Measurements from ENCODE around the gene NUDT22. TPM values are rescaled to one million over a fixed set of nuclear protein-coding genes. Genes with fewer than 3 reads are reported as not detected.

Gene NUDT22
- total RNA-seq, 1 donor from 2014 or later: 66.4 TPM

DNA sequence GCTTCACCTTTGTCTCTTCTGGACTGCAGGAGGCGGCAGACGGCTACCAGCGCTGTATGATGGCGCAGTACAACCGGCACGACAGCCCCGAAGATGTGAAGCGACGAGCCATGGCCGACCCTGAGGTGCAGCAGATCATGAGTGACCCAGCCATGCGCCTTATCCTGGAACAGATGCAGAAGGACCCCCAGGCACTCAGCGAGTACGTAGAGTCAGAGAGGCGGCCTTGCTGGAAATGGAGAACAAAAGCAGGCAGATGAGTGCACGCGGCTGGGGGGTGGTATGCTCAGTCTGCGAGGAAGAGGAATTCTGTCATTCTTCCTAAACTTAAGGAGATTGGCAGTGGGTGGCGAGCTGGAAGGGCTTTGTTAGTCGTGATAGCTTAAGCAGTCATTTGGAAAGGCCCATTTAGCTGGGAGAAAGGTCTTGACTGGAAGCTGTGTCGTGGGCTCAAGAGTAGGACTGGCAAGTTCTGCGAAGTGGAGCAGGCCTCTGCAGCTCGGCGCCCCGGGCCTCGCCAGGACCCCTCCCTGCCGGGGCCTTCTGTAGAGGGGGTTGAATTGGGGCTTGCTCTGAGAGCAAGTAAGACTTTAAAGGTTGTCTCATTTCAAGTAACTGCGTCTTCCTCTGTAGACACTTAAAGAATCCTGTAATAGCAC is 22.5 kb upstream of the NUDT22 start:
- DNase-seq (ENCODE audit: missing footprints): peak; percentile 37
- intact Hi-C loops (cut with DNase I): loop anchor here (1.0 to 5.0 kb wide), 2 partner anchors 84 to 101 kb away; partner anchors contain the start of gene GPR137
- ATAC-seq: no peak

DNA sequence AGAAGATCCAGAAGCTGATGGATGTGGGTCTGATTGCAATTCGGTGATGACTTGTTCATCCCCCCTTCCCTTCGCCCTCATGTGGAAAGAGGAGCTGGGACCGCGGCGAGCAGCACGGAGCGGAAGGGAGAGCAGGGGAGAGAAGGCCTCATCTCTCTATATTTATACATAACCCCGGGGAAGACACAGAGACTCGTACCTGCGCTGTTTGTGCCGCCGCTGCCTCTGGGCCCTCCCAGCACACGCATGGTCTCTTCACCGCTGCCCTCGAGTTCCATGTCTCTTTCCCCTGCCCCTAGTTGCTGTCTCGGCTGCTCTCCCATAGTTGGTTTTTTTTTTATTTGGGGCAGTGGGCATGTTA is 22.0 kb upstream of the NUDT22 start:
- ATAC-seq (no peak), DNase-seq (ENCODE audit: missing footprints) (no peak)
- intact Hi-C loops (cut with DNase I): loop anchor here (1.0 to 5.0 kb wide), 2 partner anchors 83 to 100 kb away; partner anchors contain the start of gene GPR137

DNA sequence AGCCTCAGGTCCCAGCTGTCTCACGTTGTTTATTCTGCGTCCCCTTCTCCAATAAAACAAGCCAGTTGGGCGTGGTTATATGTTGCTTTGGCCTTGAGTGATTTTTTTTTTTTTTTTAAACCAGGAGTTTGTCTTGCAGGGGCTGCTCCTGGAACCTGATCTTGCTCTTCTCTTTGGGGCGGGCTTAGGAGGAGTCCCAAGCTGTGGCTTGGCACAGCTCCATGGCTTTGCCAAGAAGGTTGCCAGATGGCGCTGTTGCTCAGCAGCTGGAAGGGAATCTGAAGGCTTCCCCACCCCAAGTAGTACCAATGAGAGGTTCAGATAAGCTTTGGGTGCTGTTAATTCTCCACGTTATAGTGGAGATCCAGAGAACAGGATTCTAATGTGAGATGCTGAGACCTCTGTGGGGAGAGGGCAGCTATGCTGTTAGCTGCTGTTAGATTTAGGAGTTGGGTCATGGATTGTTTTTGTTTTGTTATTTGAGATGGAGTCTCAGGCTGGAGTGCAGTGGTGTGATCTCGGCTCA is 21.5 kb upstream of the NUDT22 start:
- intact Hi-C loops (cut with DNase I): loop anchor here (1.0 to 5.0 kb wide), 2 partner anchors 83 to 100 kb away; partner anchors contain the start of gene GPR137
- peak; percentile 47 for ATAC-seq
- peak; percentile 92 for DNase-seq (ENCODE audit: missing footprints)

DNA sequence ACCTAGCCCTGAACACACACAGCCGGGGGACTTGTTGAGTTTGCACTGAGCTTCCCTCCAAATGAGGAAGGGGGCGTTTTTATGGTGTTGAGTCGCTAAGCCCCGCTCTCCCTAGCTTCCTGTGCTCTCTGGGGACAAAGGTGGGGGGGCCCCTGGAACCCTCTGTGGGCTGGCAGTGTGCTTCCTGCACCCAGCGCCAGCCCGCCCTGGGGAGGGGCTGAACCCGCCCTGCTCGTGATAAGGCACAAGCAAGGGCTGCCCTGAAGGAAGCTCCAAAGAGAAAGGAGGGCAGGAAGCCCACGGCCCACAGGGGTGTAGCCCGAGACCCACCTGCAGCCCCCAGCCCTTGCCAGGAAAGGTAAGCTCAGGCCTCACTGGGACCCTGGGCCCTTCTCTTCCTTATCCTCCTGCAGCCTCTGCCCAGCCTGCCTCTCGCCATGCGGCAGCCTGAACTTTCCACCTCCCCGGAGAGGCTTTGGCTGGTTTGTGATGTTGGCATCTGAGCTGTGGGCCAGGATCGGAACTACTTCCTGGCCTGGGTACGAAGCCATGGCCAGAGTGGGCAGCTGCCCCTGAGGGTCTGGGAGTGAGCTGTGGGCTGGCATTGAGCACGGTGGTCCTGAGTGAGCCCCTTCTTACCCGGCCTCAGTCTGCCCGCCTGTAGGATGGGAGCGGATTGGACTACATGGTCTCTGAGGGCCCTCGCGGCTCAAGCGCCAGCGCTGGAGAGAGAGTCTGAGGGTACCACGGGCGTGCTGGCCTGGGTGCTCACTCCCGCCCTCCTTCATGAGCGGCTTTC is 19.4 kb upstream of the NUDT22 start, which contains the start of gene FERMT3:
Gene FERMT3 (plus strand): TSS at position 265 of the 799 bp plus-strand sequence. CDS start 644 bp downstream, outside the sequence.
- ATAC-seq (peak; percentile 45), DNase-seq (ENCODE audit: missing footprints) (peak; percentile 88)
- intact Hi-C loops (cut with DNase I): no loop called here

DNA sequence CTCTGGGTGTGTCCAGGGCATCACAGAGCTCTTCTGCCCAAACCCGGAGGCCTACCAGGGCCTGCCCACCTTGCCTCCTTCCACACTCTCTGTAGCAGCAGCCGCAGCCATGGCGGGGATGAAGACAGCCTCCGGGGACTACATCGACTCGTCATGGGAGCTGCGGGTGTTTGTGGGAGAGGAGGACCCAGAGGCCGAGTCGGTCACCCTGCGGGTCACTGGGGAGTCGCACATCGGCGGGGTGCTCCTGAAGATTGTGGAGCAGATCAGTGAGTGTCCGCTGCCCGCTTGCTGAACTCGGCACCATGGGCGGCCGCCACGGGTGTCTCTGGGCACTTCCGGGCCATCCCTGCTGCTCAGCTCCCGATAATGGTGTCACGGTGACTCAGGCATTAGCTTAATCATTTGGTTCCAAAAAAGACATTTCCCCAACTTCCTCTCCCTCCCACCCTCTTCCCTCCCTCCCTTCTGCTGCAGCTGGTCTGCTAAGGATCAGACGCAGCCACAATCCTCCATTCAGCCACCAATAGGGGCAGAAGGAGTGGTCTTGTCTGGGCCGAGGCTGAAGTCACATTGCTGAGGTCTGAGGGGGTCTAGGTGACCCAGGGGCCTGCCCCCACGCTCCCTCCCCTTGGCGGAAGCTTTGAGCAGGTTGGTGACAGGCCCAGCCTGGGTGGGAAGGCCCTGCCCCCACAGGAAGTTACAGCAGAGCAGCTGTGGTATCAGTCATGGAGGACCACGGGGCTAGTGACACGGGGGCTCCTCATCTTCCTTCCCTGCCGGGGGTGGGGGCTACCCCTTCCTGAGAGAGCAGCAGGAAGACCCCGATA is 18.6 kb upstream of the NUDT22 start:
- peak; percentile 69 for ATAC-seq
- intact Hi-C loops (cut with DNase I): no loop called here
- peak; percentile 89 for DNase-seq (ENCODE audit: missing footprints)

DNA sequence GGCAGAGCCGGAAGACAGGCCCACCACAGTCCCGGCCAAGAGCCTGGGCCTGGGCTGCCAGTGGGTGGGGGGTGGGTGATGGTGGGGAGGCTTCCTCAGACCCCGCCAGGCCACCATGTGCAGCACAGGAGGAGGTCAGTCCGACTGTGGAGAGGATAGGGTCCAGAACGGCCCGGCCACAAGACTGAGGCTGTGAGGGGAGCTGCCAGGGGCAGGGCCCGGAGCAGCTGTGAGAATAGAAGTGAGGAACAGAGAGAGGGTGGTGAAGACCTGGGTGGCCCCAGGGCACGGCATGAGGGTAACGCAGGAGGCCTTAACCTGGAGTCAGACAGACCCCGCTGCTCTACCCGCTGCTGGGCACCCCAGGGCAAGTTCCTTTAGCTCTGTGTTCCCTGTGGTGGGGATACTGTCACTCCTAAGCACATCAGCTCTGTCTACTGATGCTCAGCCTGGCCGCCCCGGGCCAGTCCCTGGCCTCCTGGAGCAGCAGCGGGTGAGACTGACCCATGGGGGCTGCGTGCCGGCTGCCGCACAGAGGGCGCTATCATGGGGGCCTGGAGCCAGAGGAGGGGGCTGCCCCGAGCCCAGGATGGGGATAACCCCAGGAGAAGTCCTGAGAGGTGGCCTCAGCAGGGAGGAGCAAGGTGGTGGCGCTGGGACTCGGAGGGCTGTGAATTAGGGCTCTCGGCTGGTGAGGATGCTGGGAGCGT is 17.8 kb upstream of the NUDT22 start:
- DNase-seq (ENCODE audit: missing footprints) (peak; percentile 64), ATAC-seq (no peak)
- intact Hi-C loops (cut with DNase I): no loop called here

DNA sequence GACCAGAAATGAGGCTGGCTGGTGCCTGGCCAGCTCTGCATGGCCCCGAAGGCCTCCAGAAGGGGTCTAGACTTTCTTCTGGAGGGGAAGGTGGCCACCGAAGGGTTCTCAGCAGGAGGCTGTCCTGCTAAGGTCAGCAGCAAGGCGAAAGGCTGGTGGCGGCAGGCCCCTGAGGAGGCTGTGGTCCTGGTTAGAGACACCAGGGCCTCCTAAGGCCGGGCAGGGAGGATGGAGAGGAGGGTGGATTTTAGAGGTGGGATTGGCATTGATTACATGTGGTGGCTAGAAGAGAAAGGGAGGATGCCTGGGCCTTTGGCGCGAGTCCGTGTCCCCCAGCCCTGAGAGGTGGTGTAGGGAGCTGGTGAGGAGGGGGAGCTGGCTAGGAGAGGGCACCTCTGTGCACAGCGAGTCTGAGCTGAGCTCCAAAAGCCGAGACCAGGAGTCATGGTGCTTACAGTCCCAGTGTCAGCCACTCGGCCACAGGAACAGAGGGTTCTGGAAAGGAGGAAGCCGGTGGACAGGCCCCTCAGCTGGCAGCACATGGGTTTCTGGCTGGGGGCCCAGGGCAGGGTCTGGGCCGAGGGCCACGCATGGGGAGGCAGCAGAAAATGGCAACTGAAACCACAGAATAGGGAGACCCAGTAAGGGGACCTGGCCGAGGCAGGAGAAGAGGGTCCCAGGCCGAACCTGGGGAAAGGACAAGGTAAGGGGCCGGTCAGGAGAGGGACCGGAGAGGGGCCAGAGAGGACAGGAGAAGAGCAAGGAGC is 17.1 kb upstream of the NUDT22 start:
- ATAC-seq (no peak), DNase-seq (ENCODE audit: missing footprints) (peak; percentile 61)
- intact Hi-C loops (cut with DNase I): no loop called here

DNA sequence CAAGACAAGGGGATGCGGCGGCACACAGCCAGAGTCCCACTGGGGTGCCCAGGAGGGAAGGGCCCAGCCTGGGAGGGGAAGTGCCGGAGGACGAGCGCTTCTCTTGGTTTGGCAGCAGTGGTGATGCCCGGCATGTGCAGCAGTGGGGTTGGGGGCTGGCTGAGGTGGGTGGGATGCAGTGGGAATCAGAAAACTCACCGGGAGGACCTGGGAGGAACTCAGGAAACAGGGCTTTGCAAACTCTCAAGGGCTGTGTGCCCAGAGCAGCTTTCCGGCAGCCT is 16.6 kb upstream of the NUDT22 start:
- DNase-seq (ENCODE audit: missing footprints): no peak

DNA sequence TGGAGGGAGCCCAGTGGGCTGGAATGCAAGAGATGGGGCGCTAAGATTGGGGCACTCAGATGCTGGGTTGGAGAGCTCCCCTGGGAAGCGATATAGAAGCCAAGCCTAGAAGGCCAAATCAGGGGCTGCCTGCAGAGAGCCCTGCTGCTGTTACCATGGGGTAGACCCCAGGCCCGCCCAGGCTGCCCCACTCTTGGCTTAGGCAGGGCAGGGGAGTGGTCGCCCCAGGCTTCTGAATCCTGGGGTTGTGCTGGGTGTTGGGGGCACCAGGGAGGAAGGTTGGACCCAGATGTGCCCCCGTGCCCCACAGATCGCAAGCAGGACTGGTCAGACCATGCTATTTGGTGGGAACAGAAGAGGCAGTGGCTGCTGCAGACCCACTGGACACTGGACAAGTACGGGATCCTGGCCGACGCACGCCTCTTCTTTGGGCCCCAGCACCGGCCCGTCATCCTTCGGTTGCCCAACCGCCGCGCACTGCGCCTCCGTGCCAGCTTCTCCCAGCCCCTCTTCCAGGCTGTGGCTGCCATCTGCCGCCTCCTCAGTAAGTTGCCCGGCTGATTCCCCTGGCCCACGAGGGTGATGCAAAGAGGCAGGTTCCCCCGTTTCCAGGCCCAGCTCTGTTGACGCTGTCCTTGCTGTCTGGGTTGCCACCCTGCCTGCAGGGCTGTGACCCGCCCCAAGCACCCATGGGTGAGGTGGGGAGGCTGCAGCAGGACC is 15.6 kb upstream of the NUDT22 start:
- ATAC-seq: no peak
- intact Hi-C loops (cut with DNase I): no loop called here
- DNase-seq (ENCODE audit: missing footprints): peak; percentile 58

More for the DNA sequence above, 16.6 kb upstream of the NUDT22 start:
- intact Hi-C loops (cut with DNase I): no loop called here
- ATAC-seq: no peak

DNA sequence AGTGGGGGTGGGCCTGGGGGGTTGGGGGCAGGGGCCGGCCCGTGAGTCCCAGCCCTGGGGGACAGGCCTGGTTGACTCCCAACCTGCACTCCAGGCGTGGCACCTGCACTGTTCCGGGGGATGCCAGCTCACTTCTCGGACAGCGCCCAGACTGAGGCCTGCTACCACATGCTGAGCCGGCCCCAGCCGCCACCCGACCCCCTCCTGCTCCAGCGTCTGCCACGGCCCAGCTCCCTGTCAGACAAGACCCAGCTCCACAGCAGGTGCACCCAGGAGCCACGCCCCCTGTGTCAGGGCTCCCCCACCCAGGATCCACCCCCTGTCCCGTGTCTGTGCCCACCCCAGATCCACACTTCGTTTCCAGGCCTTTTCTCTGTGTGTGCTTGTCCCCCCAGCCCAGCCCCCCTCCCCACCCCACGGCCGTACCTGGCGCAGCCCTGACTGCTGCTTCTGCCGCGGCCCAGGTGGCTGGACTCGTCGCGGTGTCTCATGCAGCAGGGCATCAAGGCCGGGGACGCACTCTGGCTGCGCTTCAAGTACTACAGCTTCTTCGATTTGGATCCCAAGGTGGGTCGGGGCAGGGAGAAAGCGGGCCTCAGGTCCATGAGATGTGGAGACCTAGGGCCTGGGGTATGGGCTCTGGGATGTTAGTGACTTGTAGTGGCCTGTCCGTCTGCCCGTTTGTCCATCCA is 14.7 kb upstream of the NUDT22 start:
- intact Hi-C loops (cut with DNase I): no loop called here
- no peak for ATAC-seq
- DNase-seq (ENCODE audit: missing footprints): peak; percentile 62

DNA sequence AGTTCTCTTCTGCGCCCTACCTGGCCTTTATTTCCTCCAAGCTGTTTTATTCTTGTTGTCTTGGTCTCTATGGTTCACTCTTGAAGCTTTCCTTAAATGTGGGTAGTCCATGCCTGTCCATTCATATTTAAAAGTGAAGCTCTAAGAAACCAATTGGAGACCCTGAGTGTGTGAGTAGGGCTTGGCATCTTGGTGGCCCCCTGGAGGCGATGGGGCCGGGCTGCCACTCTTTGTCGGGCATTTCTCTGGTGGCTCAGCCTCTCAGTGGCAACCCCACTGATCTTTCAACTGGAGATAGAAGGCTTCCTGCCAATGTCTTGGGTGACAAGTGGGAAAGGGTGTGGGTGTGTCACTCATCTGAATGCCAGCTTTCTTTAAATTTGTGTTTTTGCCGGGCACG is 9.2 kb upstream of the NUDT22 start:
- DNase-seq (ENCODE audit: missing footprints) (no peak), ATAC-seq (no peak)
- intact Hi-C loops (cut with DNase I): no loop called here

DNA sequence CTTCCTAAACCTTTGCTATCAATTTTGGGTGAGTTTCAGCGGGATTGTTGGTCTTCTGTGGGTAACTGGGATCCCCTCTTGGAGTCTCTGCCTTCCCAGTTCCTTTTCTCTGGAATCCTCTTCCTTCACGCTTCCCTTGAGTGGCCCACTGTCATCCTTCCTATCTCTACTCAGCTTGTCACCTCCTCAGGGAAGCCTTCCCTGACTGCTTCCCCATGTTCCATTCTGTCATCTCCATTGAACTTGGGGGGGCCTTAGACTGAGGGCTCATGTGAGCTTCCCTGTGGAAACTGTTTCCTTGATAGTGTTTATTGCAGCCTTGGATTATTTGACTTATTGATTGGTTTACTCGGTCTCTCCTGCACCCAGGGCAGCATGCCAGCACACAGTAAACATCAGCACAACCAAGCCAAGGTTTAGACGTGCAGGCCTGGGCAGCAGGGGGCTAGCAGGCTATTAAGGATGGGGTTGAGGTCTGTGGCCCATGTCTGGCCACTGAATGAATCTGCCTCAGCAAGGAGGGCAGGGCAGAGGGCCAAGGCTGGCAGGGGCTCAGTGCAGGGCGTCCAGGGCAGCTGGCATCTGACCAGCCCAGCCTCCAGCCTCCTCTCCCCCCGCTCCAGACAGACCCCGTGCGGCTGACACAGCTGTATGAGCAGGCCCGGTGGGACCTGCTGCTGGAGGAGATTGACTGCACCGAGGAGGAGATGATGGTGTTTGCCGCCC is 7.3 kb upstream of the NUDT22 start:
- DNase-seq (ENCODE audit: missing footprints): peak; percentile 15
- intact Hi-C loops (cut with DNase I): no loop called here
- ATAC-seq: peak; percentile 4

DNA sequence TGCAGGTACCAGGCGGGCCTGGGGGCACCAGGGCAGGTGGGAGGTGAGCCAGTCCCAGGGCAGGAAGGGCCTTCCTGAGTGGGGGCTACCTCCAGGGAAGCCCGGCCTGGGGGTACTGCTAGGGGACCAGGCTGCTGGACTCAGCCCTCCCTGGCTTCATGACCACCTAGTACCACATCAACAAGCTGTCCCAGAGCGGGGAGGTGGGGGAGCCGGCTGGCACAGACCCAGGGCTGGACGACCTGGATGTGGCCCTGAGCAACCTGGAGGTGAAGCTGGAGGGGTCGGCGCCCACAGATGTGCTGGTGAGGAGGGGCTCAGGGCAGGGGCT is 6.8 kb upstream of the NUDT22 start:
- ATAC-seq: peak; percentile 3
- intact Hi-C loops (cut with DNase I): no loop called here
- peak; percentile 53 for DNase-seq (ENCODE audit: missing footprints)

DNA sequence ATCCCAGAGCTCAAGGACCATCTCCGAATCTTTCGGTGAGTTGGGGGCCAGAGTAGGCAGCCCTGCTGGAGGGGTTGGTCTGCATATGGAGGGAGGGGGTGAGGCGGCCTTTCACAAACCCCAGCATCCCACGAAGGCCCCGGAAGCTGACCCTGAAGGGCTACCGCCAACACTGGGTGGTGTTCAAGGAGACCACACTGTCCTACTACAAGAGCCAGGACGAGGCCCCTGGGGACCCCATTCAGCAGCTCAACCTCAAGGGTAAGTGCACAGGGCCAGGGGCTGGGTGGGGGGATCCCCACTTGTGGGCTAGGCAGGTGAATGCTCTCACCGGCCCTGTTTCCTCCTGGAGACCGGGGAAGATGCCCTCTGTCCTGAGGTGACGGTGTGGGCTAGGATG is 6.3 kb upstream of the NUDT22 start:
- ATAC-seq (no peak), DNase-seq (ENCODE audit: missing footprints) (peak; percentile 34)
- intact Hi-C loops (cut with DNase I): no loop called here

DNA sequence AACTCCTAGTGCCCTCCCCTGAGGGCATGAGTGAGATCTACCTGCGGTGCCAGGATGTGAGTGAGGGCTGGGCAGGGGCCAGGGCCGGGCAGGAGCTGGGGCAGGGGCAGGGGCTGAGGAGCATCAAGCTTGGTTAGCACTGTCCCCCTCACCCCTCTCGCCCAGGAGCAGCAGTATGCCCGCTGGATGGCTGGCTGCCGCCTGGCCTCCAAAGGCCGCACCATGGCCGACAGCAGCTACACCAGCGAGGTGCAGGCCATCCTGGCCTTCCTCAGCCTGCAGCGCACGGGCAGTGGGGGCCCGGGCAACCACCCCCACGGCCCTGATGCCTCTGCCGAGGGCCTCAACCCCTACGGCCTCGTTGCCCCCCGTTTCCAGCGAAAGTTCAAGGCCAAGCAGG is 5.8 kb upstream of the NUDT22 start:
- ATAC-seq (no peak), DNase-seq (ENCODE audit: missing footprints) (peak; percentile 27)
- intact Hi-C loops (cut with DNase I): no loop called here

DNA sequence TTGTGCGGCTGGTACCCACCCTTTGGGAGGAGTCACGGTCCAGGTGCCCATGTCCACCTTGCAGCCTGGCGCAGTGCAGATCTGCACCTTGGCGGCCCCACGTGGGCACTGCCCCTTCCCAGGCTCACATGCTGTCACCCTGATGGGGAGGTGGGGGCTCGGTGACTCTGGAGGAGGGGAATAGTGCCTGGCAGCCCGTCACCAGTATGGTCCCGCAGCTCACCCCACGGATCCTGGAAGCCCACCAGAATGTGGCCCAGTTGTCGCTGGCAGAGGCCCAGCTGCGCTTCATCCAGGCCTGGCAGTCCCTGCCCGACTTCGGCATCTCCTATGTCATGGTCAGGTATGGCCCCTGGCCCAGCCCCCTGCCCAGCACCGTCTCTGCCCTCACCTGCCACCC is 5.3 kb upstream of the NUDT22 start:
- ATAC-seq: no peak
- intact Hi-C loops (cut with DNase I): no loop called here
- DNase-seq (ENCODE audit: missing footprints): peak; percentile 35

Data from Right ventricle myocardium inferior (tissue), 1 donor.